ENCODE data around the gene SNTG2. TPM values are rescaled to one million over a fixed set of nuclear protein-coding genes. Genes with fewer than 3 reads are reported as not detected.

SNTG2 gene
- total and polyA plus RNA-seq, 2 donors (not counting 1 experiment from before 2014, with no cell fraction given) = 0.06 TPM; not detected in 1

- H2AFZ ChIP-seq (ENCODE audit: low read length) = no peak overlapping the region
- H3K27me3 ChIP-seq (ENCODE audit: control insufficient read depth, insufficient read depth, low read length) = no peaks in the 10 kb centered on the region
- no peaks in the 10 kb centered on the region for H3K9me3 ChIP-seq (ENCODE audit: control insufficient read depth, insufficient read depth, low read depth, low read length)
- H3K4me3 ChIP-seq (replicated peaks in 1 of 4; ENCODE audit: control extremely low read depth in 1 of 4, insufficient read depth in 1 of 4, low read depth in 3 of 4, low read length in 4 of 4) = no peak overlapping the region
- H3K27ac ChIP-seq (ENCODE audit: insufficient read depth, low read length) = no peak overlapping the region
- no peaks in the 10 kb centered on the region for H3K79me2 ChIP-seq (ENCODE audit: control insufficient read depth, insufficient read depth, low read length)
- TF ChIP-seq EZH2 (IDR thresholded peaks at IDR 0.05; ENCODE audit: low read length, missing control alignments) = no peak
- TF ChIP-seq, protein P1, sequence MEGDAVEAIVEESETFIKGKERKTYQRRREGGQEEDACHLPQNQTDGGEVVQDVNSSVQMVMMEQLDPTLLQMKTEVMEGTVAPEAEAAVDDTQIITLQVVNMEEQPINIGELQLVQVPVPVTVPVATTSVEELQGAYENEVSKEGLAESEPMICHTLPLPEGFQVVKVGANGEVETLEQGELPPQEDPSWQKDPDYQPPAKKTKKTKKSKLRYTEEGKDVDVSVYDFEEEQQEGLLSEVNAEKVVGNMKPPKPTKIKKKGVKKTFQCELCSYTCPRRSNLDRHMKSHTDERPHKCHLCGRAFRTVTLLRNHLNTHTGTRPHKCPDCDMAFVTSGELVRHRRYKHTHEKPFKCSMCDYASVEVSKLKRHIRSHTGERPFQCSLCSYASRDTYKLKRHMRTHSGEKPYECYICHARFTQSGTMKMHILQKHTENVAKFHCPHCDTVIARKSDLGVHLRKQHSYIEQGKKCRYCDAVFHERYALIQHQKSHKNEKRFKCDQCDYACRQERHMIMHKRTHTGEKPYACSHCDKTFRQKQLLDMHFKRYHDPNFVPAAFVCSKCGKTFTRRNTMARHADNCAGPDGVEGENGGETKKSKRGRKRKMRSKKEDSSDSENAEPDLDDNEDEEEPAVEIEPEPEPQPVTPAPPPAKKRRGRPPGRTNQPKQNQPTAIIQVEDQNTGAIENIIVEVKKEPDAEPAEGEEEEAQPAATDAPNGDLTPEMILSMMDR (conservative IDR thresholded peaks at IDR 0.05 in 1 of 2, IDR thresholded peaks at IDR 0.05 in 1 of 2; ENCODE audit: low read depth in 1 of 2, low read length in 2 of 2) = no peak
- H3K4me2 ChIP-seq (ENCODE audit: extremely low read depth, insufficient read depth, low read length) = no peak overlapping the region
- H3K4me1 ChIP-seq (ENCODE audit: control insufficient read depth, extremely low read depth, insufficient read depth, low read length) = no peaks in the 10 kb centered on the region
- H3K9ac ChIP-seq (ENCODE audit: insufficient read depth, low read length) = no peak overlapping the region
- H4K20me1 ChIP-seq (ENCODE audit: control insufficient read depth, extremely low read depth, insufficient read depth, low read length) = no peaks in the 10 kb centered on the region
- no peaks in the 10 kb centered on the region for H3K36me3 ChIP-seq (ENCODE audit: control insufficient read depth, insufficient read depth, low read length)
- no peak for DNase-seq (ENCODE audit: low read depth in 2 of 2)
Measured at GRCh38 chr2:1014802-1015201, 64.2 kb downstream of the SNTG2 start.

DNA sequence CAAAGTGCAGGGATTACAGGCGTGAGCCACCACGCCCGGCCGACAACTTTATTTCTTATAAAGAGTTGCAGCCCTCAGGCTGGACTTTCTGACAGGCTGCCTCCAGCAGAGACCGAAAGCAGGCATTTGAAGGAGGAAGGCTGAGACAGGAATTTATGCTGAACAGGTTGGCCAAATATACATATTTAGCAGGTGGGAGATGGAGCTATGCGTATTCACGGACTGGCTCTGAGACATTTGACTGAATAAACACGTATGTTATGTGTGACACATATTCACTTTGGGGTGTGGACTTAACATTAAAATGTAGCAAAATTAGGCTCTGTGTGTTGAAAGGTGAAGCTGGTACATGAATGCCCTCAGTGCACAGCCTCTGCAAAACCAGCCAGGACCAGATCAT is 65.9 kb downstream of the SNTG2 start:
- no peak overlapping the region for H3K4me2 ChIP-seq (ENCODE audit: extremely low read depth, insufficient read depth, low read length)
- no peak overlapping the region for H3K4me3 ChIP-seq (replicated peaks in 1 of 4; ENCODE audit: control extremely low read depth in 1 of 4, insufficient read depth in 1 of 4, low read depth in 3 of 4, low read length in 4 of 4)
- H3K4me1 ChIP-seq (ENCODE audit: control insufficient read depth, extremely low read depth, insufficient read depth, low read length) = no peaks in the 10 kb centered on the region
- no peaks in the 10 kb centered on the region for H3K36me3 ChIP-seq (ENCODE audit: control insufficient read depth, insufficient read depth, low read length)
- no peak overlapping the region for H3K27ac ChIP-seq (ENCODE audit: insufficient read depth, low read length)
- DNase-seq (ENCODE audit: low read depth in 2 of 2) = no peak
- no peak overlapping the region for H2AFZ ChIP-seq (ENCODE audit: low read length)
- no peaks in the 10 kb centered on the region for H3K79me2 ChIP-seq (ENCODE audit: control insufficient read depth, insufficient read depth, low read length)
- TF ChIP-seq EZH2 (IDR thresholded peaks at IDR 0.05; ENCODE audit: low read length, missing control alignments) = no peak
- TF ChIP-seq, protein P1 (conservative IDR thresholded peaks at IDR 0.05 in 1 of 2, IDR thresholded peaks at IDR 0.05 in 1 of 2; ENCODE audit: low read depth in 1 of 2, low read length in 2 of 2) = no peak
- H3K27me3 ChIP-seq (ENCODE audit: control insufficient read depth, insufficient read depth, low read length) = no peaks in the 10 kb centered on the region
- no peaks in the 10 kb centered on the region for H4K20me1 ChIP-seq (ENCODE audit: control insufficient read depth, extremely low read depth, insufficient read depth, low read length)
- no peaks in the 10 kb centered on the region for H3K9me3 ChIP-seq (ENCODE audit: control insufficient read depth, insufficient read depth, low read depth, low read length)
- H3K9ac ChIP-seq (ENCODE audit: insufficient read depth, low read length) = no peak overlapping the region

DNA sequence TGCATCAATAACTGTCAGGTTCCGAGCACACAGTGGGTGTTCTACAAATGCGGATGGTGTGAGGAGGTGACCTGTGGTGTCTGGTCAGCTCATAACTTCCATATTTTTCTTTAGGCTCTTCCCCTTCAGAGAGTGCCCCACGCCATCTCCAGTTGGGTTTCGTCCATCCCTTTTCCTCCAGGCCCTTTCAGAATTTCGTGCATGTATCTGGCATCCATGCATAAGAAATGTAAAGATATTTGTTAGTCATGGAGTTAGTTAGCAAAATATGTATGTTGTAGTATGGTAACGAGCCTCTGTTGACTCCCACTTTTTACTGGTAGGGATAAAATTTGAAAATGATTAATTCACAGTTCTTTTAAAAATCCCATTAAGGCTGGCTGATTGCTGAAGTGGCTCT is 67.2 kb downstream of the SNTG2 start:
- Histone ChIP-seq H3K4me1 (ENCODE audit: control insufficient read depth, extremely low read depth, insufficient read depth, low read length) (no peaks in the 10 kb centered on the region), H3K4me2 (ENCODE audit: extremely low read depth, insufficient read depth, low read length) (no peak overlapping the region), H3K36me3 (ENCODE audit: control insufficient read depth, insufficient read depth, low read length) (no peaks in the 10 kb centered on the region), H4K20me1 (ENCODE audit: control insufficient read depth, extremely low read depth, insufficient read depth, low read length) (no peaks in the 10 kb centered on the region), H3K27me3 (ENCODE audit: control insufficient read depth, insufficient read depth, low read length) (no peaks in the 10 kb centered on the region), H3K9ac (ENCODE audit: insufficient read depth, low read length) (no peak overlapping the region), H3K4me3 (replicated peaks in 1 of 4; ENCODE audit: control extremely low read depth in 1 of 4, insufficient read depth in 1 of 4, low read depth in 3 of 4, low read length in 4 of 4) (no peak overlapping the region), H2AFZ (ENCODE audit: low read length) (no peak overlapping the region), H3K27ac (ENCODE audit: insufficient read depth, low read length) (no peak overlapping the region), H3K9me3 (ENCODE audit: control insufficient read depth, insufficient read depth, low read depth, low read length) (no peaks in the 10 kb centered on the region), H3K79me2 (ENCODE audit: control insufficient read depth, insufficient read depth, low read length) (no peaks in the 10 kb centered on the region)
- no peak for DNase-seq (ENCODE audit: low read depth in 2 of 2)
- no peak for TF ChIP-seq EZH2 (IDR thresholded peaks at IDR 0.05; ENCODE audit: low read length, missing control alignments)
- TF ChIP-seq, protein P1 (conservative IDR thresholded peaks at IDR 0.05 in 1 of 2, IDR thresholded peaks at IDR 0.05 in 1 of 2; ENCODE audit: low read depth in 1 of 2, low read length in 2 of 2) = no peak
